HG03575 (cell line): ENCODE data around the gene OTOA.
"Not testable (repeated sequence)": the region's sequence is repeated elsewhere in the genome, so short reads cannot be mapped to it uniquely, and the experiment has no call there.

Experiments used
- ATAC-seq: cut with Tn5 transposase; IDR thresholded peaks from one replicate; pipeline ENCODE4 v1.9.1; 2021; ENCODE audit not compliant: unreplicated experiment, insufficient number of reproducible peaks, low FRiP score; ENCODE audit errors: extremely low read depth

Gene OTOA

GRCh38 chr16:21703589-21704174 lies 39.9 kb downstream of the OTOA start:
- no peak for ATAC-seq

DNA sequence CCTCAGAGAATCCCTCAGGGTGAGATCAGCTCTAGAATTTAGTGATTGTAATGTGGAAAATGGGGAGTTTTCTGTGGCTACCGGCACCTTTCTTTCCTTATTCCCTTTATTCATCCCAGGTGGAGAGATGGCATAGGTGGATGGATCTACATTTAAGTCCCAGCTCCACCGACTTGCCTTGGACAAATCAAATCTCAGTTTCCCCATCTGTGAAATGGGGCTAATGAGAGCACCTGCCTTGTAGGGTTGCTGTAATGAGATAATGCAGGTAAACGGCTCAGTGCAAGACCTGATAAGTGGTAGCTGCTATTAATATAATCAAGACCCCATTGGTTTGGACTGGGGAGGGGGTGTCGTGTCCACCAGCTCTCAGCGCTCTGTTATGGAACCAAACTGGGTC lies 40.5 kb downstream of the OTOA start:
- ATAC-seq: no peak

DNA sequence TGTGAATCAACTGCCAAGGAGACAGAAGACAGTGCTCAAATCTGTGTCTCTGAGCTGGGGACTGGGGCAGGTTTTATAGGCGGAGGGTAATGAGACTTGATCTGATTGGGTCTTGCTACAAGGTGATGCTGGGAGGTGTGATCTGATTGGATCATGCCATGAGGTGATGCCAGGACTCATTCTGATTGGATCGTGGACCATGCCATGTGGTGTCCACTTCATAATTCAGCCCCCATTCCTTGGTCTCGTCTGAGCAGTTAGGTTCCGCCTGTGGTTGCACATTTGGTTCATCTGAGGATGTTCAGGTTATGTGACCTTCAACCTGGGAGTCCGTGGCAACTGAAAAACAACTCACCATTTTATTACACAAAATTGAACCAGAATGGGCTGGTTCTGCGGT lies 41.0 kb downstream of the OTOA start:
- no peak for ATAC-seq

GRCh38 chr16:21708533-21709115 lies 44.9 kb downstream of the OTOA start:
- ATAC-seq: no peak

DNA sequence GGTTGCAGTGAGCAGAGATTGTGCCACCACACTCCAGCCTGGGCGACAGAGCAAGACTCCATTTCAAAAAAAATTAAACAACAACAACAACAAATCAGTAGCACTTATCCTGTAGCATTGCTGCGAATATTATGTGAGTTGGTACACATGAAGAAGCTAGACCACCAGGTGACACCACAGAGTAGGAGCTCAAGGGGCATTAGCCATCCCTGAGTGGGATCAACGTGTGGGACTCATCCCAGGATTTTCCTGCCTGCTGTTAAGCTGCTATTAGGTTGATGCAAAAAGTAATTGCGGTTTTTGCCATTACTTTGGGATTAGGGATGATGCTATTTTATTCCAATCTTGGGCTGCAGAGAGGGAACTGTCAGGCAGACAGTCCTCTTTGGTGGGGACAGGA lies 47.2 kb downstream of the OTOA start:
- ATAC-seq: no peak

- ATAC-seq: no peak
Measured at GRCh38 chr16:21713549-21714368, 50.0 kb downstream of the OTOA start.

DNA sequence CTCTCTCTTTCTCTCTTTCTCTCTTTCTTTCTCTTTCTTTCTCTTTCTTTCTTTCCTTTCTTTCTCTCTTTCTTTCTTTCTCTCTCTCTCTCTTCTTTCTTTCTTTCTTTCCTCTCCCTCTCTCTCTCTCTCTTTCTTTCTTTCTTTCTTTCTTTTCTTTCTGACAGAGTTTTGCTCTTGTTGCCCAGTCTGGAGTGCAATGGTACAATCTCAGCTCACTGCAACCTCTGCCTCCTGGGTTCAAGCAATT lies 50.5 kb downstream of the OTOA start:
- ATAC-seq: not testable (repeated sequence)

DNA sequence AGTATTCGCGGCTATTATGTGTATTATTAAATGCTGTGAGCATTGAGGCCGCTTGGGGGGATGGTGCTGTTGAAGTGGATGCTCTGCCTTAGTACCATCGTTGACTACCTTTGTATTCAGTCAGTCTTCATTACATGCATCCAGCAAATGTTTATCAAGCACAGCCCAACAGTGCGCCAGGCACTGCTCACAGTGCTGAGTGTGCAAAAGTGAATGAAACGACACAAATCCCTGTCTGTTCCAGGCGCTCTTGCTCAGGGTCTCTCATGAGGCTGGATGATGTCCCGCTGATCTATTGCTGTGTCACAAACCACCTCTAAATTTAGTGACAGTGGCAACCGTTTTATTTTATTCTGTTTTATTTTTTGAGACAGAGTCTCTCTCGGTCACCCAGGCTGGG lies 53.8 kb downstream of the OTOA start:
- no peak for ATAC-seq

DNA sequence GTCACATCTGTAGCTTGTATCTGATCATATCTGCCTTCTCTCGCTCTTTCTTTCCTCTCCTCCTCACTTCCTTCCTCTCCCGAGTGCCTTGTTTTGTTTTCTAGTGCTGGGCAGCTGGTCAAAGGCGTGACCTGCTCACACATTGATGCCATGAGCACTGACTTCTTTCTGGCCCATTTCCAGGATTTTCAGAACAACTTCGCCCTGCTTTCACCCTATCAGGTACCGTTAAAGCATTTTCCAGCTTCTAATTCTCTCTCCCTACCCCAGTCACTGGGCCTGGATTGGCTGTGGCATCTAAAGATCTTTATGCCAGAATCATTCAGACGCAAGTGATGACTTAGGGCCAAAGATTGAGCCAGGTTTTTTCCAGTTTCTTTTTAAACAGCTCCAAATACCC lies 55.5 kb downstream of the OTOA start:
- no peak for ATAC-seq

DNA sequence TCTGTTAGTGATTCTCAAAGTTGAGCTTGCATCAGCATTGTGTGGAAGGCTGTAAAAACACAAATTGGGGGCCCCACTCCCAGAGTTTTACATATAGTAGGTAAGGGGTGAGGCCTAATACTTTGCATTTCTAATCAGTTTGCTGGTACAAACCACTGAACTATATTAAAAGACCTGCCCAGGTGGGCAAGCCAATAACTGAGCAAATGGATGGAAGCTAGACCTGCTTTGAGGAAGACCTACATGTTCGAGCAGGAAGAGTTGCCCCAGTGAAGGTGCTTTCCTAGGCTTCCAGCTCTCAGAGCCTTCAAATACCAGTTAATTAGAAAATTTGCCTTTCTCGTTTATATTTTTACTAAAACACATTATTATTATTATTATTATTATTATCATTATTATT lies 56.8 kb downstream of the OTOA start:
- ATAC-seq: no peak

DNA sequence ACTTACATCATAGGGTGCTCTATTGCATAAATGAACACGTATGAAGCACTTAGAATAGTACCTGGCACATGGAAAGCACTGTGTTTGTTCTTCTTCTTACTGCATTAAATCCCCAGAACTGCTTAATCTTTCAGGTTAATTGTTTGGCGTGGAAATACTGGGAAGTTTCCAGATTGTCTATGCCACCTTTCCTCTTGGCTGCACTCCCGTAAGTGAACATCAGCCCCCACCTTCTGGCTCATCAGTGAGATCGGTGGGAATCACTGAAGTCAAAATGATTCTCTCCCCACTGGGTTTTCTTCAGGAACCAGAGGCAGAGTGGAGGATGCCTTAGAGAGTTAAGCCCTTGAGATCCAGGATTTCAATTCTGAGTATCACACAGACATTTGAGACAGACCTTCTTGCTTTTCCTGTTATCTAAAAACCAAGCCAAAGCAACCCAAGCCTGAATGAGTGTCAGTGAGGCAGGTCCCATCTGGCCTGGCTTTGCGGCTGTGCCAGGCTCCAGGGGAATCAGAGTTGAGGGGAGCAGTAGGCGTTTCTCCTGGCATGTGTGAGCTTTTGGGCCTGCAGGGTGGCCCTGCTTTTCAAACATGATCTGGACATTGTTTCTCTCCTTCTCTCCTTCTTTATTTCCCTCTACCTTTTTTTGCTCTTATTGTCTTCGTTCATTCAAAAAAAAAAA lies 59.1 kb downstream of the OTOA start:
- ATAC-seq: no peak

DNA sequence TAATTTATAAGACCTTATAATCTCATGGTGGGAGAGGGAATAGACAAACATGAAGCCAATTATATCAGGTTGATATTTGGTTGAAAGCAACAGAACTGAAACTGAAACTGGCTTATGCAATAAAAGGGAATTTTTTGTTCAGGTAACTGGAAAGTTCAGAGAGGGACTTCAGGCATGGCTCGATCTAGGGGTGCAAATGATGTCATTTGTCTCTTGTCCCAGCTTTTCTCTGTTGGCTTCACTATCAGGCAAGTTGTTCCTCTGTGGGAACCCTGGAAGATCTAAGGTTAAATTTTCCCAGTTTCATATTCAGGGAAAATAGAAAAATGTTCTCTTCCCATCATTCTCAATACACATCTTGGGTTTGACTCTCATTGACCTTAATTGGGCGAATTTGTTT lies 59.8 kb downstream of the OTOA start:
- no peak for ATAC-seq

DNA sequence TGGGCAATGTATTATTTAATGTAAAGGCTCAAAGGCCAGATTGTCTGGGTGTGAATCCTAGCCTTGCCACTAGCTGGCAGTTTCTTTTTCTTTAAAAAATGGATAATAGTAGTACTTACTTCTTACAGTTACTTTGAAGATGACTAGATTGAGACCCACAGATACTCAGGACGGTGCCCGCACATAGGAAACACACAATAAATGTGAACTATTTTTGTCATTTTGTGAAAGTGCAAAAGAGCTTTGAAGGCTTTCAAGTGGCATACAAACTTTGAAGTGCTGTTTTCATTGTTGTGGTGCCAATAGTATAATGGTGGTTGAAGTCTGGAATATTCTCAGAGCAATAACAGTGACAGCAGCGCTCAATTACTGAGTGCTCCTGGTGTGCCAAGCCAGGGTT lies 63.6 kb downstream of the OTOA start:
- no peak for ATAC-seq

- ATAC-seq: not testable (repeated sequence)
Measured at GRCh38 chr16:21731233-21731632, 67.5 kb downstream of the OTOA start.

DNA sequence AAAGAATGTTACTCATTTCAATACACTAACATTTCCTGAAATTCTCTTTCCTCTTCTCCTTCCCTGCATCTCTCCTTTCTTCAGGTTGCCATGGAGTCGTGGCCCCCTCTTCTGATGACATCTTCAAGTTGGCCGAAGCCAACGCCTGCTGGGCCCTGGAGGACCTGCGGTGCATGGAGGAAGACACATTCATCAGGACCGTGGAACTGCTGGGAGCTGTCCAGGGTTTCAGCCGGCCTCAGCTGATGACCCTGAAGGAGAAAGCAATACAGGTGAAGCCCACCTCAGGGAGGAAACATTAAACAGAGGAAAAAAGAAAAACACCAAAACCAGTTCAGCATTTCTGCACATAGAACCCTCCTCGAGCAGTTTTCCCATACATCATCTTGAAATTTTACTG lies 76.9 kb downstream of the OTOA start:
- not testable (repeated sequence) for ATAC-seq

DNA sequence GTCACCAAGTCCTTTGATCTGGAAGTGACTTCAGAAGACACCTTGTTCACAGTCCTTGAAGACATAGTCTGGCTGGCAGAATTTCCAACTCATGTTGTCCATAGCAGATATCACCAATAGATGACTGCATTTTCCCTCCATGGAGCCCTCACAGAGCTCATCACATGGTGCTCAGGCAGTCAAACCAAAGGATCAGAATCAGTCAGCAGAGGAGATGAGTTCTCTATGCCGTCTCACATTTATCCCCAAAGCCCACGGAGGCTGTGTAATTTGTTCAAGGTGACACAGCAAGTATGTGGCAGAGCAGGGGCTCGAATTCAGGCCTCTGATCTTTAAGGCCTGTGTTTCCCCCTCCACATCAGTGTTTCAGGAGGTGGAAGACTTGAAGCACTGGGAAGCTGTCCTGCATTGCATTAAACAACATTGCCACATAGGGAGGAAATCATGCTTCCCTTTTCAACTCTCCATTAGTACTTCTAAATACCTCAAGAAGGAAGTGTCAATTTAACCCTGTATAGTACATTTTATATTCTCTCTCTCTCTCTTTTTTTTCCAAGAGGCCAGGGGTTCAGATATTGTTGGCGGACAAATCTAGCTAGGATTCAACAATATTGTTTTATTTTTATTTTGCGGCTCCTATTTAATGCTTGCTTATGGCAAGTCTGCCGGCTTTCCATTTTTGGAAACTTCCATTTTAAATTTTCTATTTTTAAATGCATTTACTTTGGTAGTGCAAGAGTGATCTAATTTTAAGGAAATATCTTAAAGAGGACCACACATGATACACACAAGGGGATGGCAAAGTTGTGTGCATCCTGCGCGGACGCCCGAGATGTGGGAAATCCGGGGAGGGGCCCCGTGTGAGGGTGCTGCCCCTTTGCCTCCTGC lies 92.7 kb downstream of the OTOA start:
- not testable (repeated sequence) for ATAC-seq

DNA sequence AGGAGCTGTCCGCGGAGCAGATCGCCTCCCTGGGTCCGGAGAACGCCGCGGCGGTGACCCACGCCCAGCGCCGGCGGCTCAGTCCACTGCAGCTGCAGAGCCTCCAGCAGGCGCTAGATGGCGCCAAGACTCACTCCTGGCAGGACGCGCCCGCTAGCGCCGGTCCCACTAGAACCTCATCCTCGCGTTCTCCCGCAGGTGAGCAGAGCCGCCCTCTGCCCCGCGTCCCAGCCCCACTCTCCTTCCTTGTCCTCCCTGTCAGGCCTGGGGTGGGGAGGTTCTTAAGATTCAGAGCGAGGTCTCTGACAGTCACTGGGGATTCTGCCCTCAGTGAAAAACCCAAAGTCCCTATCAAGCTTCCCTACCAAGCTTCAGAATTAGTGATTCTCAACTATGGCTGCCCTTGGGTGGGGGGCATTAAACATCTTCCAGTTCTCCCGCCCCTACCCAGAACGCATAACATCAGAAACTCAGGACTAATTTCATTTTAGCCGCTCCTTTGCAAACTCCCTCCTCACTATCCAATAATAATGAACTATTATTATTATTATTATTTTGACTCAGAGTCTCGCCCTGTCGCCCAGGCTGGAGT lies 93.4 kb downstream of the OTOA start:
- not testable (repeated sequence) for ATAC-seq

GRCh38 chr16:21768280-21768679 lies 104.5 kb downstream of the OTOA start:
- ATAC-seq: not testable (repeated sequence)

DNA sequence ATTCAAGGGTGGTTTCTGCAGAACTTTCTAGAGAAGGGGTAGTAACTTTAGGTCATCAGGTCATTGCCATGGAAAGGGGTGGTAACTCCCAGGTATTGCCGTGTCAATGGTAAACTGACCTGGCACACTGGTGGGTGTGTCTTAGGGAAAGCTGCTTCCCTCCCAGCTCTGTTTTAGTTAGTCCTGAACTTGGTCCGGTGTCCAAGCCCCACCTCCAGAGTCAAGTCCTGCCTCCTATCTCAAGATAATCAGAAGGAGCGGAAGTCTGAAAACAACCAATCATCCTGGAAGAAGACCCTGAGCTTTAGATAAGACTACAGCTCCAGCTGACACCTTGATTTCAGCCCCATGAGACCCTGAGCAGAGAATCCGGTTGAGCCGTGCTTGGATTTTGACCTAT lies 105.0 kb downstream of the OTOA start:
- not testable (repeated sequence) for ATAC-seq
